Effector memory CD8-positive, alpha-beta T cell (primary cell): ENCODE measurements around the gene RSPRY1.

Source experiments
- ATAC-seq: fragments of 150-1000 bp; cut with Tn5 transposase; replicated peaks from 2 replicates; pipeline ENCODE4 v1.10.0; 2021; ENCODE audit warnings: mild to moderate bottlenecking, moderate library complexity
- DNase-seq, 3 experiments: peaks; one replicate each; pipeline ENCODE4 v3.0.0; 2021
- H3K27ac Mint-ChIP-seq, 2 donors: one replicate each; pipeline ENCODE4 v1.8.0; 2022; ENCODE audit warnings: mild to moderate bottlenecking in 2 of 2, mixed read lengths in 2 of 2, moderate library complexity in 2 of 2
- H3K27me3 Mint-ChIP-seq, 2 donors: one replicate each; pipeline ENCODE4 v1.8.0; 2022; ENCODE audit warnings: mixed read lengths in 2 of 2
- H3K36me3 Mint-ChIP-seq: one replicate; pipeline ENCODE4 v1.8.0; 2022; ENCODE audit warnings: mild to moderate bottlenecking, moderate library complexity, mixed read lengths; ENCODE audit not compliant: insufficient read depth
- H3K4me1 Mint-ChIP-seq, 2 donors: one replicate each; pipeline ENCODE4 v1.8.0; 2022; ENCODE audit warnings: low read depth in 2 of 2, mixed read lengths in 2 of 2
- H3K4me3 Mint-ChIP-seq, 2 donors: one replicate each; pipeline ENCODE4 v1.8.0; 2022; ENCODE audit warnings: mild to moderate bottlenecking in 2 of 2, mixed read lengths in 2 of 2, moderate library complexity in 2 of 2
- H3K9me3 Mint-ChIP-seq, 2 donors: one replicate each; pipeline ENCODE4 v1.8.0; 2022; ENCODE audit warnings: mixed read lengths in 2 of 2

RSPRY1 gene

GRCh38 chr16:57285379-57285778, 99.2 kb downstream of the RSPRY1 start:
- H3K9me3 Mint-ChIP-seq = no peaks in the 10 kb centered on the region
- H3K4me1 Mint-ChIP-seq = peaks cover 8 to 10% of the 10 kb centered on the region in 2 donors
- ATAC-seq (no peak), DNase-seq (no peak)
- H3K27me3 Mint-ChIP-seq = peaks cover 25 to 39% of the 10 kb centered on the region in 2 donors
- H3K27ac Mint-ChIP-seq = no peak overlapping the region
- peak overlapping the region; percentile 57 to 71 for H3K4me3 Mint-ChIP-seq
- no peaks in the 10 kb centered on the region for H3K36me3 Mint-ChIP-seq

- H3K27ac Mint-ChIP-seq = peak overlapping the region in 1 of 2 donors; percentile 13
- peaks cover 9 to 18% of the 10 kb centered on the region in 2 donors for H3K27me3 Mint-ChIP-seq
- H3K4me1 Mint-ChIP-seq = peaks cover 3 to 5% of the 10 kb centered on the region in 2 donors
- no peaks in the 10 kb centered on the region for H3K36me3 Mint-ChIP-seq
- no peaks in the 10 kb centered on the region for H3K9me3 Mint-ChIP-seq
- ATAC-seq = no peak
- H3K4me3 Mint-ChIP-seq = no peak overlapping the region
- no peak for DNase-seq
Measured at GRCh38 chr16:57289391-57290257, 103.5 kb downstream of the RSPRY1 start.
